Caco-2 (cell line): ENCODE data around the gene PRKCB. TPM values are rescaled to one million over a fixed set of nuclear protein-coding genes. Genes with fewer than 3 reads are reported as not detected.

Source experiments
- BruUV-seq: library from RNA; stranded (reverse); fragments of 400-500 nt; replicated peaks from 2 replicates; lab custom pipeline; 2021; lab: Mats Ljungman, UMichigan
- CTCF ChIA-PET: fragments of 300-600 bp; sonication (Branson Sonifier 250); formaldehyde crosslinking; loops from one replicate; lab custom pipeline; 2022; ENCODE audit warnings: antibody characterized with exemption; lab: Charles Lee
- POLR2A ChIA-PET: fragments of 300-600 bp; sonication (Branson Sonifier 250); formaldehyde crosslinking; loops from one replicate; lab custom pipeline; 2022; ENCODE audit warnings: antibody characterized with exemption; lab: Charles Lee
- DNase-seq, 2 experiments: peaks; one replicate each; pipeline versions ENCODE4 v3.0.0 to v3.0.0-alpha.2; 2020 to 2022
- H3K27me3 ChIP-seq: replicated peaks from 2 replicates; pipeline ENCODE4 v1.6.0; 2011; ENCODE audit warnings: low read length; ENCODE audit not compliant: control insufficient read depth, insufficient read depth
- H3K36me3 ChIP-seq: 2 replicates; pipeline ENCODE4 v1.5.1; 2011; ENCODE audit warnings: low read length; ENCODE audit not compliant: control insufficient read depth, insufficient read depth
- H3K4me1 ChIP-seq: fragments of 250-450 bp; sonication (Bioruptor Pico); 2 replicates; pipeline ENCODE4 v1.5.1; 2020; ENCODE audit warnings: mild to moderate bottlenecking
- H3K4me3 ChIP-seq: 2 replicates; pipeline ENCODE4 v1.5.1; 2011; ENCODE audit warnings: low read depth, mild to moderate bottlenecking, control low read depth, low read length
- H3K9me3 ChIP-seq: fragments of 250-450 bp; sonication (Bioruptor Pico); 2 replicates; pipeline ENCODE4 v1.5.1; 2020; ENCODE audit warnings: mild to moderate bottlenecking, moderate library complexity
- H3K27ac Mint-ChIP-seq: one replicate; pipeline ENCODE4 v1.8.0; 2022; ENCODE audit warnings: mixed read lengths; ENCODE audit not compliant: unreplicated experiment
- H3K27me3 Mint-ChIP-seq: one replicate; pipeline ENCODE4 v1.8.0; 2022; ENCODE audit warnings: mixed read lengths; ENCODE audit not compliant: insufficient read depth, unreplicated experiment
- H3K36me3 Mint-ChIP-seq: one replicate; pipeline ENCODE4 v1.8.0; 2022; ENCODE audit warnings: mild to moderate bottlenecking, mixed read lengths; ENCODE audit not compliant: insufficient read depth, unreplicated experiment
- H3K4me1 Mint-ChIP-seq: one replicate; pipeline ENCODE4 v1.8.0; 2022; ENCODE audit warnings: low read depth, mixed read lengths; ENCODE audit not compliant: unreplicated experiment
- H3K4me3 Mint-ChIP-seq: one replicate; pipeline ENCODE4 v1.8.0; 2022; ENCODE audit warnings: mild to moderate bottlenecking, moderate library complexity, mixed read lengths; ENCODE audit not compliant: unreplicated experiment
- H3K9me3 Mint-ChIP-seq: one replicate; pipeline ENCODE4 v1.8.0; 2022; ENCODE audit warnings: mixed read lengths; ENCODE audit not compliant: unreplicated experiment
- intact Hi-C: fragments of 100-400 bp; cut with micrococcal nuclease; formaldehyde crosslinking; loops from one replicate; pipeline ENCODE4 v1.10.0; 2022; ENCODE audit not compliant: unreplicated experiment
- total RNA-seq: library from RNA; stranded (reverse); gene quantifications from 2 replicates; pipeline ENCODE4 v1.2.3, GENCODE V29; 2022
- TF ChIP-seq, protein P1 (sequence below), 2 experiments: fragments of 200-600 bp in 1 of 2; IDR thresholded peaks; 1 replicate in 1 of 2; 2 replicates in 1 of 2; pipeline versions ENCODE4 v1.5.1 to v1.8.0; 2011 to 2022; ENCODE audit warnings: antibody characterized with exemption in 1 of 2, control low read depth in 1 of 2, inconsistent platforms in 1 of 2, low read depth in 1 of 2, low read length in 1 of 2, mild to moderate bottlenecking in 1 of 2, moderate library complexity in 1 of 2; ENCODE audit not compliant: insufficient read depth in 1 of 2, severe bottlenecking in 1 of 2, unreplicated experiment in 1 of 2

PRKCB gene
- total RNA-seq, 1 experiment from 2014 or later = not detected

DNA sequence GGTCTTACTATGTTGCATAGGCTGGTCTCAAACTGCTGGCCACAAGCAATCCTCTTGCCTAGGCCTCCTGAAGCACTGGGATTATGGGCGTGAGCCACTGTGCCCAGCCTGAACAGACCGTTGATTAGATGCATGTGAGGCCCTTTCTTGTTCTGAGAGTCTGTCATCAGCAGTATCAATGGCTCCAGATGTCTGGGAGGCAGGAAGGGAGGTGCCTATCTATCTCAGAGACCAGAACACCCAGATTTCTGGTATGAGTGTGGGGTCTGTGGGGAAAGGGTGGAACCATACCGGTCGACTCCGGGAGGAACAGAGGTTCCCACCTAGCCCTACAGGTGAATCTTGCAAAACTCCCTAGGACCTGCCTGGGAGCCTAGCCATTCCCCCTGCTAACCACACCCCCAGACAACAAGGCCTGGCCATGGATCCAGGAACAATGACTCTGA, 71.7 kb downstream of the PRKCB start:
- Mint-ChIP-seq H3K27ac (no peak overlapping the region), H3K9me3 (no peaks in the 10 kb centered on the region), H3K4me3 (no peak overlapping the region), H3K4me1 (no peaks in the 10 kb centered on the region), H3K27me3 (peaks cover 6% of the 10 kb centered on the region), H3K36me3 (no peaks in the 10 kb centered on the region)
- Histone ChIP-seq H3K4me3 (no peak overlapping the region), H3K9me3 (no peaks in the 10 kb centered on the region), H3K36me3 (no peaks in the 10 kb centered on the region), H3K27me3 (no peaks in the 10 kb centered on the region), H3K4me1 (no peaks in the 10 kb centered on the region)
- DNase-seq = no peak
- intact Hi-C loops = no loop called here
- TF ChIP-seq, protein P1, sequence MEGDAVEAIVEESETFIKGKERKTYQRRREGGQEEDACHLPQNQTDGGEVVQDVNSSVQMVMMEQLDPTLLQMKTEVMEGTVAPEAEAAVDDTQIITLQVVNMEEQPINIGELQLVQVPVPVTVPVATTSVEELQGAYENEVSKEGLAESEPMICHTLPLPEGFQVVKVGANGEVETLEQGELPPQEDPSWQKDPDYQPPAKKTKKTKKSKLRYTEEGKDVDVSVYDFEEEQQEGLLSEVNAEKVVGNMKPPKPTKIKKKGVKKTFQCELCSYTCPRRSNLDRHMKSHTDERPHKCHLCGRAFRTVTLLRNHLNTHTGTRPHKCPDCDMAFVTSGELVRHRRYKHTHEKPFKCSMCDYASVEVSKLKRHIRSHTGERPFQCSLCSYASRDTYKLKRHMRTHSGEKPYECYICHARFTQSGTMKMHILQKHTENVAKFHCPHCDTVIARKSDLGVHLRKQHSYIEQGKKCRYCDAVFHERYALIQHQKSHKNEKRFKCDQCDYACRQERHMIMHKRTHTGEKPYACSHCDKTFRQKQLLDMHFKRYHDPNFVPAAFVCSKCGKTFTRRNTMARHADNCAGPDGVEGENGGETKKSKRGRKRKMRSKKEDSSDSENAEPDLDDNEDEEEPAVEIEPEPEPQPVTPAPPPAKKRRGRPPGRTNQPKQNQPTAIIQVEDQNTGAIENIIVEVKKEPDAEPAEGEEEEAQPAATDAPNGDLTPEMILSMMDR (IDR thresholded peaks at IDR 0.05; ENCODE audit: insufficient read depth in 1 of 2, low read depth in 1 of 2, low read length in 1 of 2, severe bottlenecking in 1 of 2, unreplicated experiment in 1 of 2) = no peak
- ChIA-PET CTCF (no interaction called here), POLR2A (no interaction called here)
- BruUV-seq = no TSS peak

DNA sequence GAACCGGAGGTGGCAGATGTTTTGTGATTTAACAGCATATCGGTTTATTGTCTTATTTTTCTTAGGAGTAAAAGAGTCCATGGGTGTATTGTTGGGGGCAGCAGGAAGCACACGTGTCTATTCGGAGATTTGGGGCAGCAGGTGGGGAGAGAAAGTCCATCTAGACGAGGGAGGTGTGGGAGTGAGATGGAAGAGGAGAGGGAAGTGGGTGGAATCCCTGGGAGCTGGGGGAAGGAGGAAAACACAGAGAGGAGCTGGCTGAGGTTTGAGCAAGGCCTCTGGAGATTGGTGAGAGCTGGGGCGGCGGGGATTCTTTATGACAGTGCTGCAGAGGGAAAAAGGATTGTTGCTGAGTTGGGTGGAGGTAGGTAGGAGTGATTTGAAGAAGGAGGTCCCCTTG, 72.1 kb downstream of the PRKCB start:
- TF ChIP-seq, protein P1 (IDR thresholded peaks at IDR 0.05; ENCODE audit: insufficient read depth in 1 of 2, low read depth in 1 of 2, low read length in 1 of 2, severe bottlenecking in 1 of 2, unreplicated experiment in 1 of 2) = no peak
- H3K4me3 ChIP-seq = no peak overlapping the region
- DNase-seq = no peak
- BruUV-seq = no TSS peak
- Mint-ChIP-seq H3K4me3 (no peak overlapping the region), H3K27ac (no peak overlapping the region), H3K27me3 (peaks cover 6% of the 10 kb centered on the region), H3K36me3 (no peaks in the 10 kb centered on the region), H3K9me3 (no peaks in the 10 kb centered on the region), H3K4me1 (no peaks in the 10 kb centered on the region)
- no peaks in the 10 kb centered on the region for H3K27me3 ChIP-seq
- CTCF ChIA-PET = no interaction called here
- intact Hi-C loops = no loop called here
- no peaks in the 10 kb centered on the region for H3K4me1 ChIP-seq
- POLR2A ChIA-PET = no interaction called here
- no peaks in the 10 kb centered on the region for H3K9me3 ChIP-seq
- no peaks in the 10 kb centered on the region for H3K36me3 ChIP-seq

DNA sequence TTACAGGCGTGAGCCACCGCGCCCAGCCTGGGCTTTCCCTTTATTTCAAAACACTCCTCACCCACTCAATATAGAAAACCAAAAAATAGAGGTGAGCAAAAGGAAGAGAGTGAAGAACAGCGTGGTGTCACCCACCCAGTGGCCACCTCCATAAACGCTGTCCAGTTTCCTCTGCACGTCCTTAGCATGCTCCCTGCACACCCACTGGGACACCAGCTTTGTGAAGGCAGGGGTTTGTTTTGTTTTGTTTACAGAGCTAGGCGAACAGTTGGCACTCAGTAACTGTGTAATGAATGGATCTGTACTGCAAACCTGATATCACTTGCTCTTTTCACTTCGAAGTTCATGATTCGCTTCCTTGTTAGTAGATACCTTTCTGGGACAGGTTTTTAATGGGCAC, 73.0 kb downstream of the PRKCB start:
- no peak overlapping the region for H3K4me3 Mint-ChIP-seq
- Histone ChIP-seq H3K9me3 (no peaks in the 10 kb centered on the region), H3K4me1 (no peaks in the 10 kb centered on the region), H3K36me3 (no peaks in the 10 kb centered on the region), H3K4me3 (no peak overlapping the region), H3K27me3 (no peaks in the 10 kb centered on the region)
- H3K4me1 Mint-ChIP-seq = no peaks in the 10 kb centered on the region
- peaks cover 3% of the 10 kb centered on the region for H3K27me3 Mint-ChIP-seq
- no peaks in the 10 kb centered on the region for H3K36me3 Mint-ChIP-seq
- H3K27ac Mint-ChIP-seq = no peak overlapping the region
- CTCF ChIA-PET = no interaction called here
- POLR2A ChIA-PET = no interaction called here
- DNase-seq = no peak
- BruUV-seq = no TSS peak
- TF ChIP-seq, protein P1 (IDR thresholded peaks at IDR 0.05; ENCODE audit: insufficient read depth in 1 of 2, low read depth in 1 of 2, low read length in 1 of 2, severe bottlenecking in 1 of 2, unreplicated experiment in 1 of 2) = no peak
- no peaks in the 10 kb centered on the region for H3K9me3 Mint-ChIP-seq
- intact Hi-C loops = no loop called here
